Chondrocyte (in vitro differentiated cells): Measurements from ENCODE around the gene LARP4B. TPM values are rescaled to one million over a fixed set of nuclear protein-coding genes. Genes with fewer than 3 reads are reported as not detected.

Experiments used
- DNase-seq: peaks from one replicate; pipeline ENCODE4 v3.0.0; 2021; ENCODE audit warnings: mixed read lengths, low spot score
- H3K27ac Mint-ChIP-seq: one replicate; pipeline ENCODE4 v1.8.0; 2021; ENCODE audit warnings: mild to moderate bottlenecking, moderate library complexity, mixed read lengths; ENCODE audit not compliant: unreplicated experiment
- H3K27me3 Mint-ChIP-seq: 2 replicates; pipeline ENCODE4 v1.8.0; 2021; ENCODE audit warnings: low read depth, mixed read lengths
- H3K36me3 Mint-ChIP-seq: 2 replicates; pipeline ENCODE4 v1.8.0; 2021; ENCODE audit warnings: low read depth, mixed read lengths
- H3K4me1 Mint-ChIP-seq: 2 replicates; pipeline ENCODE4 v1.8.0; 2021; ENCODE audit warnings: low read depth, mild to moderate bottlenecking, mixed read lengths
- H3K4me3 Mint-ChIP-seq: one replicate; pipeline ENCODE4 v1.8.0; 2021; ENCODE audit warnings: mild to moderate bottlenecking, moderate library complexity, mixed read lengths; ENCODE audit not compliant: unreplicated experiment
- H3K9me3 Mint-ChIP-seq: 2 replicates; pipeline ENCODE4 v1.8.0; 2021; ENCODE audit warnings: low read depth, mixed read lengths
- CTCF ChIP-seq: fragments of 200-600 bp; sonication (generic); IDR thresholded peaks from 2 replicates; pipeline ENCODE4 v1.5.0; 2021; ENCODE audit warnings: antibody characterized with exemption, mild to moderate bottlenecking, moderate library complexity
- total RNA-seq: library from RNA; stranded (reverse); gene quantifications from 3 replicates; pipeline ENCODE4 v1.2.1, GENCODE V29; 2021

Gene LARP4B
- total RNA-seq, 1 donor from 2014 or later = 67.1 TPM

- H3K36me3 Mint-ChIP-seq = peaks cover 31% of the 10 kb centered on the region
- H3K27me3 Mint-ChIP-seq = no peaks in the 10 kb centered on the region
- DNase-seq = no peak
- no peak for TF ChIP-seq CTCF
- H3K9me3 Mint-ChIP-seq = no peaks in the 10 kb centered on the region
- H3K27ac Mint-ChIP-seq = no peak overlapping the region
- H3K4me1 Mint-ChIP-seq = peaks cover 12% of the 10 kb centered on the region
- no peak overlapping the region for H3K4me3 Mint-ChIP-seq
These were observed 118.2 kb downstream of the LARP4B start for GRCh38 chr10:813286-813685.

- Mint-ChIP-seq H3K9me3 (no peaks in the 10 kb centered on the region), H3K4me3 (no peak overlapping the region), H3K4me1 (peaks cover 7% of the 10 kb centered on the region), H3K27ac (no peak overlapping the region), H3K27me3 (no peaks in the 10 kb centered on the region), H3K36me3 (peaks cover 35% of the 10 kb centered on the region)
- no peak for TF ChIP-seq CTCF
- no peak for DNase-seq
These were observed 118.7 kb downstream of the LARP4B start for GRCh38 chr10:812787-813186.

- Mint-ChIP-seq H3K36me3 (peaks cover 29% of the 10 kb centered on the region), H3K4me1 (no peaks in the 10 kb centered on the region), H3K27ac (no peak overlapping the region), H3K27me3 (no peaks in the 10 kb centered on the region), H3K4me3 (no peak overlapping the region), H3K9me3 (no peaks in the 10 kb centered on the region)
- DNase-seq = no peak
- TF ChIP-seq CTCF = no peak
These were observed 119.9 kb downstream of the LARP4B start for GRCh38 chr10:811379-812175.

- TF ChIP-seq CTCF = peak; percentile 74
- Mint-ChIP-seq H3K4me3 (no peak overlapping the region), H3K36me3 (peaks cover 32% of the 10 kb centered on the region), H3K27me3 (no peaks in the 10 kb centered on the region), H3K9me3 (no peaks in the 10 kb centered on the region), H3K4me1 (no peaks in the 10 kb centered on the region), H3K27ac (no peak overlapping the region)
- no peak for DNase-seq
These were observed 121.1 kb downstream of the LARP4B start for GRCh38 chr10:810351-810846.

- peaks cover 28% of the 10 kb centered on the region for H3K36me3 Mint-ChIP-seq
- no peaks in the 10 kb centered on the region for H3K9me3 Mint-ChIP-seq
- TF ChIP-seq CTCF = no peak
- no peak overlapping the region for H3K27ac Mint-ChIP-seq
- no peaks in the 10 kb centered on the region for H3K4me1 Mint-ChIP-seq
- no peaks in the 10 kb centered on the region for H3K27me3 Mint-ChIP-seq
- no peak for DNase-seq
- H3K4me3 Mint-ChIP-seq = no peak overlapping the region
These were observed 121.7 kb downstream of the LARP4B start for GRCh38 chr10:809671-810350.
